H1 (cell line): Measurements from ENCODE around the gene NQO2. TPM values are rescaled to one million over a fixed set of nuclear protein-coding genes. Genes with fewer than 3 reads are reported as not detected.
"Not testable (repeated sequence)": the region's sequence is repeated elsewhere in the genome, so short reads cannot be mapped to it uniquely, and the experiment has no call there.

Experiments used
- CTCF ChIA-PET: fragments of 300-600 bp; sonication (Branson Sonifier 250); formaldehyde crosslinking; loops from one replicate; lab custom pipeline; 2021; ENCODE audit not compliant: partially characterized antibody; lab: Charles Lee
- POLR2A ChIA-PET: fragments of 300-600 bp; sonication (Branson Sonifier 250); formaldehyde crosslinking; loops from one replicate; lab custom pipeline; 2021; ENCODE audit warnings: inconsistent platforms; ENCODE audit not compliant: partially characterized antibody; lab: Charles Lee
- DNase-seq, 2 experiments: peaks; one replicate each; pipeline versions ENCODE4 v3.0.0 to v3.0.0-alpha.2; 2010 to 2022; ENCODE audit warnings: low spot score in 2 of 2, low read depth in 1 of 2, mixed read lengths in 1 of 2
- FAIRE-seq: peaks from 2 replicates; lab custom pipeline; 2011; peaks lifted over from hg19 to GRCh38; lab: Jason Lieb, UNC
- H2AFZ ChIP-seq: 2 replicates; pipeline ENCODE4 v1.8.1; 2012; ENCODE audit warnings: low read length, inconsistent platforms
- H2AK5ac ChIP-seq: 2 replicates; pipeline ENCODE4 v1.6.1; 2013; ENCODE audit warnings: low read depth, low read length
- H2BK120ac ChIP-seq: replicated peaks from 2 replicates; pipeline ENCODE3; 2013; ENCODE audit warnings: low read depth, low read length, inconsistent platforms
- H2BK12ac ChIP-seq: 2 replicates; pipeline ENCODE4 v1.6.1; 2013; ENCODE audit warnings: low read depth, low read length
- H2BK15ac ChIP-seq: 2 replicates; pipeline ENCODE4 v1.6.1; 2013; ENCODE audit warnings: low read length
- H2BK20ac ChIP-seq: 2 replicates; pipeline ENCODE4 v1.6.1; 2013; ENCODE audit warnings: low read length
- H2BK5ac ChIP-seq: 2 replicates; pipeline ENCODE4 v1.6.1; 2013; ENCODE audit warnings: low read depth, low read length
- H3K14ac ChIP-seq: 2 replicates; pipeline ENCODE4 v1.6.1; 2013; ENCODE audit warnings: inconsistent platforms; ENCODE audit not compliant: insufficient read length
- H3K18ac ChIP-seq: 2 replicates; pipeline ENCODE4 v1.6.1; 2013; ENCODE audit warnings: low read length; ENCODE audit errors: extremely low read depth
- H3K23ac ChIP-seq: 2 replicates; pipeline ENCODE4 v1.6.1; 2013; ENCODE audit warnings: inconsistent platforms; ENCODE audit not compliant: insufficient read length
- H3K23me2 ChIP-seq: 2 replicates; pipeline ENCODE4 v1.6.1; 2013; ENCODE audit warnings: low read depth, low read length
- H3K27ac ChIP-seq: 2 replicates; pipeline ENCODE4 v1.6.1; 2011; ENCODE audit warnings: low read depth, low read length, inconsistent platforms
- H3K27me3 ChIP-seq, 4 experiments: replicated peaks in 1 of 4; 1 replicate in 1 of 4; 2 replicates in 3 of 4; pipeline versions ENCODE4 v1.6.1 to v1.8.1; 2011 to 2013; ENCODE audit warnings: low read length in 3 of 4, mild to moderate bottlenecking in 3 of 4, inconsistent platforms in 2 of 4, mixed read lengths in 2 of 4, moderate library complexity in 1 of 4; ENCODE audit not compliant: control insufficient read depth in 3 of 4, insufficient read depth in 3 of 4; ENCODE audit errors: extremely low read depth in 1 of 4
- H3K36me3 ChIP-seq, 4 experiments: 2 replicates each; pipeline versions ENCODE4 v1.6.1 to v1.8.1; 2011 to 2013; ENCODE audit warnings: mild to moderate bottlenecking in 4 of 4, low read length in 3 of 4, moderate library complexity in 2 of 4, control low read depth in 1 of 4, inconsistent platforms in 1 of 4; ENCODE audit not compliant: insufficient read depth in 4 of 4, control insufficient read depth in 2 of 4
- H3K4ac ChIP-seq: replicated peaks from 2 replicates; pipeline ENCODE3; 2013; ENCODE audit warnings: low read length, low read depth, mixed read lengths, inconsistent platforms; ENCODE audit not compliant: insufficient read length
- H3K4me1 ChIP-seq, 4 experiments: replicated peaks in 1 of 4; 1 replicate in 1 of 4; 2 replicates in 3 of 4; pipeline versions ENCODE4 v1.6.1 to v1.8.1; 2011 to 2013; ENCODE audit warnings: low read length in 3 of 4, inconsistent platforms in 2 of 4, mixed read lengths in 1 of 4; ENCODE audit not compliant: insufficient read depth in 4 of 4, control insufficient read depth in 3 of 4
- H3K4me2 ChIP-seq, 2 experiments: 2 replicates each; pipeline versions ENCODE4 v1.6.1 to v1.8.1; 2011 to 2013; ENCODE audit warnings: low read depth in 2 of 2, low read length in 2 of 2, control low read depth in 1 of 2, inconsistent platforms in 1 of 2, mild to moderate bottlenecking in 1 of 2; ENCODE audit not compliant: insufficient read depth in 1 of 2
- H3K4me3 ChIP-seq, 4 experiments: fragments of 200-600, 300-600 bp in 1 of 4; sonication (generic), shearing (Covaris generic), sonication (Bioruptor Twin) in 1 of 4; 2 replicates each; pipeline versions ENCODE4 v1.5.1 to v1.8.1; 2011 to 2016; ENCODE audit warnings: low read length in 4 of 4, low read depth in 3 of 4, control low read depth in 2 of 4, inconsistent platforms in 2 of 4, mild to moderate bottlenecking in 2 of 4, mixed read lengths in 1 of 4, moderate library complexity in 1 of 4; ENCODE audit not compliant: insufficient read depth in 2 of 4; ENCODE audit errors: extremely low read depth in 1 of 4
- H3K56ac ChIP-seq: replicated peaks from 2 replicates; pipeline ENCODE3; 2013; ENCODE audit warnings: low read depth, mild to moderate bottlenecking, mixed read lengths, low read length, inconsistent platforms; ENCODE audit not compliant: insufficient read length
- H3K79me1 ChIP-seq: 2 replicates; pipeline ENCODE4 v1.6.1; 2013; ENCODE audit warnings: low read depth, low read length, control low read depth
- H3K79me2 ChIP-seq, 2 experiments: 2 replicates each; pipeline versions ENCODE4 v1.6.1 to v1.8.1; 2012 to 2013; ENCODE audit warnings: low read length in 2 of 2, mild to moderate bottlenecking in 2 of 2, inconsistent platforms in 1 of 2; ENCODE audit not compliant: insufficient read depth in 2 of 2, control insufficient read depth in 1 of 2
- H3K9ac ChIP-seq, 4 experiments: replicated peaks in 1 of 4; 1 replicate in 1 of 4; 2 replicates in 3 of 4; pipeline versions ENCODE4 v1.6.1 to v1.8.1; 2011 to 2013; ENCODE audit warnings: low read depth in 3 of 4, low read length in 3 of 4, control low read depth in 2 of 4, mild to moderate bottlenecking in 2 of 4, moderate library complexity in 2 of 4, inconsistent platforms in 1 of 4; ENCODE audit errors: extremely low read depth in 1 of 4
- H3K9me3 ChIP-seq, 2 experiments: 2 replicates each; pipeline versions ENCODE4 v1.6.1 to v1.8.1; 2012 to 2013; ENCODE audit warnings: mild to moderate bottlenecking in 2 of 2, moderate library complexity in 2 of 2, control low read depth in 1 of 2, inconsistent platforms in 1 of 2, low read depth in 1 of 2, low read length in 1 of 2, mixed read lengths in 1 of 2; ENCODE audit not compliant: insufficient read depth in 2 of 2
- H4K20me1 ChIP-seq, 2 experiments: replicated peaks in 1 of 2; 2 replicates each; pipeline versions ENCODE3 to v1.8.1; 2011 to 2013; ENCODE audit warnings: inconsistent platforms in 2 of 2, low read length in 2 of 2, mild to moderate bottlenecking in 1 of 2; ENCODE audit not compliant: insufficient read depth in 2 of 2, control insufficient read depth in 1 of 2
- H4K5ac ChIP-seq: 2 replicates; pipeline ENCODE4 v1.6.1; 2013; ENCODE audit warnings: low read length, low read depth, mixed read lengths, inconsistent platforms; ENCODE audit not compliant: insufficient read length
- H4K8ac ChIP-seq: 2 replicates; pipeline ENCODE4 v1.8.0; 2013; ENCODE audit warnings: mild to moderate bottlenecking, moderate library complexity, low read length, inconsistent platforms; ENCODE audit not compliant: insufficient read depth; ENCODE audit errors: extremely low read depth
- H4K91ac ChIP-seq: replicated peaks from 2 replicates; pipeline ENCODE3; 2013; ENCODE audit warnings: low read length, mixed read lengths, inconsistent platforms; ENCODE audit not compliant: insufficient read length
- CTCF ChIP-seq, 3 experiments: IDR thresholded peaks; 1 replicate in 2 of 3; 2 replicates in 1 of 3; pipeline versions ENCODE4 v1.5.1 to v1.6.1; 2011; ENCODE audit warnings: low read length in 3 of 3, mild to moderate bottlenecking in 3 of 3, inconsistent platforms in 2 of 3, low read depth in 1 of 3, moderate library complexity in 1 of 3; ENCODE audit not compliant: insufficient read depth in 1 of 3; ENCODE audit errors: control extremely low read depth in 1 of 3
- POLR2A ChIP-seq, 2 experiments: IDR thresholded peaks; 1 replicate in 1 of 2; 2 replicates in 1 of 2; pipeline ENCODE4 v1.6.1; 2011; ENCODE audit warnings: low read depth in 2 of 2, low read length in 2 of 2, mild to moderate bottlenecking in 2 of 2; ENCODE audit errors: control extremely low read depth in 1 of 2
- RAD21 ChIP-seq, 2 experiments: IDR thresholded peaks in 1 of 2; conservative IDR thresholded peaks in 1 of 2; 2 replicates each; pipeline ENCODE4 v1.6.1; 2011; ENCODE audit warnings: low read depth in 2 of 2, low read length in 2 of 2, improper control_type of control experiment in 1 of 2, inconsistent platforms in 1 of 2, mild to moderate bottlenecking in 1 of 2, moderate library complexity in 1 of 2
- SIN3A ChIP-seq, 2 experiments: IDR thresholded peaks in 1 of 2; conservative IDR thresholded peaks in 1 of 2; 2 replicates each; pipeline ENCODE4 v1.6.1; 2011 to 2012; ENCODE audit warnings: low read length in 2 of 2, improper control_type of control experiment in 1 of 2, low read depth in 1 of 2, mild to moderate bottlenecking in 1 of 2
- WGBS, 2 experiments: shearing (Covaris generic) in 1 of 2; methylation state at CpG; one replicate each; pipeline versions ENCODE4 v1.1.6 to v1.1.7; 2013 to 2015; ENCODE audit warnings: low lambda C conversion rate in 2 of 2, mixed read lengths in 2 of 2, inconsistent platforms in 1 of 2, low coverage in 1 of 2, missing lambda C conversion rate in 1 of 2; ENCODE audit not compliant: insufficient replicate concordance in 2 of 2, insufficient coverage in 1 of 2, insufficient read length in 1 of 2; ENCODE audit errors: extremely low coverage in 1 of 2, missing lambda C conversion rate in 1 of 2; 5-methylcytosine and 5-hydroxymethylcytosine counted together
- polyA plus RNA-seq, 7 experiments: library from polyadenylated mRNA; depleted of rRNA in 3 of 7; stranded (reverse) in 5 of 7; unstranded in 2 of 7; fragments of >200 nt in 5 of 7; fragments of 200-250 nt in 2 of 7; gene quantifications; 1 replicate in 5 of 7; 2 replicates in 1 of 7; 4 replicates in 1 of 7; pipeline versions ENCODE4 v1.2.1 to v1.2.3, GENCODE V29; 2011 to 2013; ENCODE audit warnings: missing spikeins in 2 of 7, mixed read lengths in 2 of 7
- total RNA-seq: library from RNA; stranded (reverse); fragmentation: NEBNext Ultra II Directional; extraction: Animal tissue kit (Norgen Biotek cat#: 25700); gene quantifications from 2 replicates; pipeline ENCODE4 v1.2.1, GENCODE V29; 2021

Gene NQO2
- total and polyA plus RNA-seq, 2 of the 8 experiments (the other 6 are each of a cell fraction or from before 2014, with no cell fraction given), result 135 to 168 TPM

GRCh38 chr6:2998249-2998997, 1.3 kb upstream of the NQO2 start:
- not testable (repeated sequence) for H2AFZ ChIP-seq, H4K8ac ChIP-seq, H2AK5ac ChIP-seq, H3K4ac ChIP-seq, H3K23ac ChIP-seq, H2BK12ac ChIP-seq, H3K27me3 ChIP-seq, H3K14ac ChIP-seq, H2BK15ac ChIP-seq, H2BK120ac ChIP-seq, H3K79me1 ChIP-seq, H3K9me3 ChIP-seq, H4K91ac ChIP-seq, H4K20me1 ChIP-seq, H2BK5ac ChIP-seq, H3K18ac ChIP-seq, H3K36me3 ChIP-seq, H3K27ac ChIP-seq, H3K56ac ChIP-seq, H2BK20ac ChIP-seq, H4K5ac ChIP-seq
- Histone ChIP-seq H3K9ac (peak overlapping the region in 1 of 4 experiments; percentile 68; a peak in 1 of 7 replicates), H3K79me2 (peaks cover 0 to 11% of the 10 kb centered on the region in 2 experiments; a peak in 1 of 4 replicates), H3K4me3 (peak overlapping the region; percentile 44 to 83 (median 79)), H3K4me1 (peaks cover 0 to 13% (median 3%) of the 10 kb centered on the region in 4 experiments; a peak in 6 of 7 replicates), H3K23me2 (peaks cover 11% of the 10 kb centered on the region), H3K4me2 (peak overlapping the region; percentile 76 to 100)
- CTCF ChIA-PET, result interaction anchor here (0.8 to 3.7 kb wide), 10 partner anchors 10 to 61 kb away, joined by 3 to 28 read pairs (median 4); no protein-coding TSS in a partner anchor
- FAIRE-seq (peak; percentile 100), DNase-seq (peak in 1 of 2 experiments; percentile 67)
- POLR2A ChIA-PET, result interaction anchor here (1.1 to 4.2 kb wide), 6 partner anchors 9 to 127 kb away, joined by 3 to 47 read pairs (median 5); no protein-coding TSS in a partner anchor
- TF ChIP-seq CTCF (IDR thresholded peaks at IDR 0.05; ENCODE audit: control extremely low read depth in 1 of 3, insufficient read depth in 1 of 3, low read depth in 1 of 3, low read length in 3 of 3) (peak in 2 of 3 experiments; percentile 16 to 53; a peak in 2 of 4 replicates), SIN3A (conservative IDR thresholded peaks at IDR 0.05 in 1 of 2, IDR thresholded peaks at IDR 0.05 in 1 of 2; ENCODE audit: low read depth in 1 of 2, low read length in 2 of 2) (0 out of 4 replicates have a peak, but pooled peaks of 1 of the 2 experiments have one; percentile 11), RAD21 (IDR thresholded peaks at IDR 0.05 in 1 of 2, conservative IDR thresholded peaks at IDR 0.05 in 1 of 2; ENCODE audit: low read depth in 2 of 2, low read length in 2 of 2) (peak; percentile 58 to 60), POLR2A (IDR thresholded peaks at IDR 0.05; ENCODE audit: control extremely low read depth in 1 of 2, low read depth in 2 of 2, low read length in 2 of 2) (peak in 1 of 2 experiments; percentile 2; a peak in 1 of 3 replicates)
- WGBS, 2 experiments, result 9% methylated on average over 9 of the region's 16 CpGs; no CpG with 5 or more reads in 1 of the 2 experiments
